ENCODE results near the gene CSRP1.
A peak's percentile ranks its signal among the peaks of the same experiment; 100 is the strongest.
"Not testable (repeated sequence)": the region's sequence is repeated elsewhere in the genome, so short reads cannot be mapped to it uniquely, and the experiment has no call there.

Gene CSRP1

GRCh38 chr1:201506557-201507359 is at the start of gene CSRP1:
Gene CSRP1, minus strand, starts transcription at chr1:201507123. Its CDS starts 10,820 bp downstream, at chr1:201496303.
- peak; percentile 57 to 66 for DNase-seq (ENCODE audit: low read depth in 2 of 2)

DNA sequence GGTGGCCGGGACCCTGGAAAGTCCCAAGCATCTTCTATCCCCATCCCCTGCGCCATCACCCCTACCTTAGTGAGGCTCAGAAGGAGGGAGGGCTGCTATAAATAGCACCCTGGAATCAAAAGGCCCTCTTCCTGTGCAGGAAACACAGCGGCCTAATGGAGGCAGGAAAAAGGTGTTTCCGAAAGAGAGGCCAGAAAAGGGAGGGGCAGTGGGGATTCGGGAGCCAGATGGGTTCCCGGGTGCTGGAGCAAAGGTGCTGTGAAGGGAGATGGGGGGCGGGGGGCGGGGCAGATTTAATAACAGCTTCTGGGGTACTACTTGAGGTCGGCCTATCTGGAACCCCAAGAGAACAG is 48.6 kb upstream of the CSRP1 start:
- DNase-seq (ENCODE audit: low read depth in 2 of 2) = no peak

GRCh38 chr1:201554789-201555592 is 48.1 kb upstream of the CSRP1 start:
- no peak for DNase-seq (ENCODE audit: low read depth in 2 of 2)

DNA sequence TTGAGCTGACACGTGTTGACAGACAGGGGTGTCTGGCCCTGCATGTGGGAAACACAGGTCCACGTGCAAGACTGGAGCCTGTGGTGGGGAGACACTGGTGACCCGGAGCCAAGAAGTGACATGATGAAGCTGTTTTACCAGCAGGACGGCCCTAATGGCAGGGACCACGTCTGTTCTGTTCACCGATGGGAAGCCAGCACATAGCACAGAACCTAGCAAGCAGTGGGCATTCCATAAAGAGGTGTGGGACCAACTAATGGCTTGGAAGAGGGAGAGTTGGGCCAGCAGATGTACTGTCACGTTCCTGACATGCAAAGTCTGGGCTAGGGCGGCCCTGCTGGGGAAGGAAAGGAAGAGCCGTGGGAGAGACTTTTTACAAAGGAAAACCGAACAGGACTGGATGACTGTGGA is 47.3 kb upstream of the CSRP1 start:
- no peak for DNase-seq (ENCODE audit: low read depth in 2 of 2)

DNA sequence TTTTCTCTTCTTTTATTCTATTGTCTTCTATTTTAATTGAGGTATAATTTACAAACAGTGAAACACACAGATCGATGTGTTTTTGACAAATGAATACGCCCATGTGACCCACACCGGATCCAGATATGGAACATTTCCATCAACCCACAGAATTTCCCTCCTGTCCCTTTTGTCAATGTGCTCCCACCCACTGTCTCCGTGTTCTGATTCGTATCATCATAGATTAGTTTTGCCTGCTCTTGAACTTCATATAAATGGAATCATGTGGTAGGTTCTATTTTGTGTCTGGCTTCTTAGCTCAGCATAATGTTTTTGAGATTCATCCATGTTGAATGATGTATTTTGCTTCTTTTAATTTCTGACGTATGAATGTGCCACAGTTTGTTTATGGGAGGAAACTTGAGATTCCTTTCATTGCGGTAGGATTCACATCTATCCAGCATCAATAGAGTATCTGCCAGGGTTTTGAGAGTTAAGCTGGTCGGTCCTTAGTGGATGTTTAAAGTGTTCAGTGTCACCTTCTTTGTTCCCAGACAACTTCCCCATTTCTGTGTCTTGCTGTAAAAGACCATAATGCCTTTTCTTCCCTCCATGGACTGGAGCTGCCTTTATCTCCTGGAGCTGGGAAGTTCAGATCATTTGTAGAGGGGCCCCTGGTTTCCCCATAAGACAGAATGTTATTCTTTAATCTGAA is 46.7 kb upstream of the CSRP1 start:
- no peak for DNase-seq (ENCODE audit: low read depth in 2 of 2)

GRCh38 chr1:201552941-201553351 is 46.0 kb upstream of the CSRP1 start:
- DNase-seq (ENCODE audit: low read depth in 2 of 2) = no peak

DNA sequence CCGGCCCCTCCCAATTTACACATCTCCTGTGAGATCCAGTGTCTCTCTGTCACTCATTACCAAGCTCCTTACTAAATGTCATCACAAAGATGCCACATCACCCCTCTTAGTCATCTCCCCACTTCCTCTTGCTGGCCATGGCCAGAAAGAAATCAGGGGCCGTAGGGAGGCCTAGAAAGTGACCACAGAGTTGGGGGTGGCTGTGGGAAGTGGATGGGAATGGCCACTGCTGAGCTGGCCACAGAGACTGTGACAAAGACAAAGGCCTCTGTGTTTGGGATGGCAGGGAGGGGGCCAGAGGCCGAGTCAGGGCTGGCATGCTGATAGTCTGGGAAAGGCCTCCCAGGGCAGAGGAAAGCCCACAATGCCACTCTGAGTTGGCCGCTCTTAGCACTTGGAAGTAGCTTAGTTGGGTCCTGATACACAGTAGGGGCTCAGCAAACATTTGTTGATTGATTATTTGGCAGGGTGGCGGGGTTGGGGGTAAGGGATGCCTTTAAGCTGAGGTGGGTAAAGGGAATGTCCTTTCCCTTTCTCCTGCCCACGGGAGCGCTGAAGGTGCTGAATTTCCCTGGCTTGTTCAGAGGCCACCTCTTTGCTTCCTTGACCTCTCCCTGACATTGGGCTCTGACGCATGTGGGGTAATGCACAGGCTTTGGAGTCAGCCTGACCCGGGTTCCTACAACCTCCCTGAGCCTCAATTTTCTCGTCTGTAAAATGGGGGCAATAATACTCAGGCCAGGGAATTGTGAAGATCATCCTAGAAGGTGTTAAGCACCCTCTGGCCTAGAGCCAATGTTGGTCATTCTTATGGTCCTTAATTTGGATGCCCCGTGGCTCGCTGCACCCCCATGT is 45.2 kb upstream of the CSRP1 start:
- DNase-seq (ENCODE audit: low read depth in 2 of 2) = no peak

DNA sequence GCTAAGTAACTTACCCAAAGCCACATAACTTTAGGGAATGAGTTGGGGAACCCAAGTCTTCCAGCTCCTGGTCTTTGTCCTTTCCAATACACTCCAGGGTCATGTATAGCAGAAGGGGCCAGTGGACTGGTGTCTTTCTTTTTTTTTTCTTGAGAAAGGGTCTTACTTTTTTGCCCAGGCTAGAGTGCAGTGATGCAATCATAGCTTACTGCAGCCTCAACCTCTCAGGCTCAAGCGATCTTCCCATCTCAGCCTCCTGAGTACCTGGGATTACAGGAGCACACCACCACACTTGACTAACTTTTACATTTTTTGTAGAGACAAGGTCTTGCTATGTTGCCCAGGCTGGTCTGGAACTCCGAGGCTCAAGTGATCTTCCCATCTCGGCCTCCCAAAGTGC is 44.2 kb upstream of the CSRP1 start:
- no peak for DNase-seq (ENCODE audit: low read depth in 2 of 2)

DNA sequence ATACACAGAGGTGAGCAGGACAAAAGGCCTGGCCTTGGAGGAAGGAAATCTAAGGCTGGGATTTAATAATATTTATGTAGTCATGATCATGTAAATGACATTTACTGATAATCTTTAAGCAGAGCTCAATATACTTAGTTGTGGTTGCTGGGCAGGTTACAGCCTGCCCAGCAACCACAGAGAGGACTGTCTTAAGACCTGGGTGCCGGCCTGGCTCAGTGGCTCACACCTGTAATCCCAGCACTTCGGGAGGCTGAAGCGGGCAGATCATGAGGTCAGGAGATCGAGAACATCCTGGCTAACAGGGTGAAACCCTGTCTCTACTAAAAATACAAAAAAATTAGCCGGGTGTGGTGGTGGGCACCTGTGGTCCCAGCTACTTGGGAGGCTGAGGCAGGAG is 42.6 kb upstream of the CSRP1 start:
- not testable (repeated sequence) for DNase-seq (ENCODE audit: low read depth in 2 of 2)

GRCh38 chr1:201545851-201546492 is 39.0 kb upstream of the CSRP1 start:
- no peak for DNase-seq (ENCODE audit: low read depth in 2 of 2)

DNA sequence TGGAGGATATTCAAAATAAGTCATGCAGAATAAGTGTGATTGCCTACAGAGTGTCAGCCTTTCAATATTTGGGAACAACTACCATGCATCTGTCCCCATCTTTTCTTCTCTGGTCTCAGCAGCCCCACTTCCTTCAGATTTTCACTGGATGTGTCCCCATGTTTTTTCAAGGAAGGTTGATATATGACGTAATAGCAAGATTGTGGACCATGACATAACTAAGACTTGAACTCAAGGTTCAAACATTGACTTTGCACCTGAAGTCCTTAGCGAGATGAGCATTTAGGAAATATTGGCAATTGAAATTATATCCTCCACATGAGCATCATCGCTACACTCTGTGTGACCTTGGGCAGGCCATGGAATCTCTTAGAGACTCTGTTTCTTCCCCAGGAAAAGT is 37.8 kb upstream of the CSRP1 start:
- no peak for DNase-seq (ENCODE audit: low read depth in 2 of 2)

GRCh38 chr1:201543871-201544642 is 37.1 kb upstream of the CSRP1 start:
- DNase-seq (ENCODE audit: low read depth in 2 of 2) = no peak

GRCh38 chr1:201542309-201543035 is 35.5 kb upstream of the CSRP1 start:
- DNase-seq (ENCODE audit: low read depth in 2 of 2) = no peak

GRCh38 chr1:201540846-201541735 is 34.2 kb upstream of the CSRP1 start:
- no peak for DNase-seq (ENCODE audit: low read depth in 2 of 2)

- DNase-seq (ENCODE audit: low read depth in 2 of 2) = no peak
Measured at GRCh38 chr1:201539561-201540431, 32.9 kb upstream of the CSRP1 start.

- no peak for DNase-seq (ENCODE audit: low read depth in 2 of 2)
Measured at GRCh38 chr1:201538612-201539551, 32.0 kb upstream of the CSRP1 start, which contains the start of gene NAV1. Gene NAV1, plus strand, starts transcription at chr1:201539127. Its CDS starts 83,758 bp downstream, at chr1:201622885.

Data from stimulated activated CD8-positive, alpha-beta memory T cell treated with anti-CD3 and anti-CD28 coated beads, Interleukin-15, amount 100 ng/mL, for 4 hours (primary cell).